Prostate gland (tissue), 2 donors: ENCODE measurements around the gene TRIM24. TPM values are rescaled to one million over a fixed set of nuclear protein-coding genes. Genes with fewer than 3 reads are reported as not detected.

Experiments
- DNase-seq: peaks from one replicate; pipeline ENCODE4 v3.0.0-alpha.2; 2019; ENCODE audit warnings: low spot score
- H3K27ac ChIP-seq, 2 donors: fragments of 200-600 bp; sonication (generic); 2 replicates each; pipeline ENCODE4 v1.5.1; 2017 to 2019
- H3K27me3 ChIP-seq: fragments of 200-600 bp; sonication (generic); replicated peaks from 2 replicates; pipeline ENCODE4 v1.5.1; 2019; ENCODE audit not compliant: insufficient read depth
- H3K36me3 ChIP-seq, 2 donors: fragments of 200-600 bp; sonication (generic); 1 replicate in 1 of 2; 2 replicates in 1 of 2; pipeline versions ENCODE4 v1.5.1 to v1.8.1; 2017 to 2019
- H3K4me1 ChIP-seq: fragments of 200-600 bp; sonication (generic); replicated peaks from 2 replicates; pipeline ENCODE4 v1.5.1; 2019
- H3K4me3 ChIP-seq, 2 donors: fragments of 200-600 bp; sonication (generic); 2 replicates each; pipeline ENCODE4 v1.5.1; 2017 to 2019
- H3K9me3 ChIP-seq: fragments of 200-600 bp; sonication (generic); 2 replicates; pipeline ENCODE4 v1.5.1; 2017
- POLR2A ChIP-seq: fragments of 450-650 bp; IDR thresholded peaks from one replicate; pipeline ENCODE4 v1.6.1; 2016; ENCODE audit warnings: antibody characterized with exemption, mild to moderate bottlenecking
- POLR2AphosphoS5 ChIP-seq: sonication (generic); formaldehyde crosslinking; IDR thresholded peaks from one replicate; pipeline ENCODE4 v1.6.1; 2017; ENCODE audit warnings: antibody characterized with exemption
- WGBS: methylation state at CpG from one replicate; pipeline ENCODE4 v1.1.5; 2018; 5-methylcytosine and 5-hydroxymethylcytosine counted together
- intact Hi-C: fragments of 100-400 bp; cut with DNase I; formaldehyde crosslinking; loops from one replicate; pipeline ENCODE4 v1.14.2; 2022
- total RNA-seq, 2 donors: library from RNA; depleted of rRNA; stranded (reverse); fragments of >200 nt; gene quantifications; one replicate each; pipeline ENCODE4 v1.1.0, GENCODE V29; 2016
- TF ChIP-seq, protein P1 (sequence below), 4 experiments: fragments of 200-600 bp in 2 of 4; fragments of 450-650 bp in 2 of 4; sonication (generic) in 2 of 4; IDR thresholded peaks; 1 replicate in 3 of 4; 2 replicates in 1 of 4; pipeline ENCODE4 v1.5.1; 2016 to 2019; ENCODE audit warnings: antibody characterized with exemption in 4 of 4, mild to moderate bottlenecking in 2 of 4, moderate library complexity in 2 of 4

Gene TRIM24
- total RNA-seq, 2 donors from 2014 or later: 38.9 to 42.6 TPM

DNA sequence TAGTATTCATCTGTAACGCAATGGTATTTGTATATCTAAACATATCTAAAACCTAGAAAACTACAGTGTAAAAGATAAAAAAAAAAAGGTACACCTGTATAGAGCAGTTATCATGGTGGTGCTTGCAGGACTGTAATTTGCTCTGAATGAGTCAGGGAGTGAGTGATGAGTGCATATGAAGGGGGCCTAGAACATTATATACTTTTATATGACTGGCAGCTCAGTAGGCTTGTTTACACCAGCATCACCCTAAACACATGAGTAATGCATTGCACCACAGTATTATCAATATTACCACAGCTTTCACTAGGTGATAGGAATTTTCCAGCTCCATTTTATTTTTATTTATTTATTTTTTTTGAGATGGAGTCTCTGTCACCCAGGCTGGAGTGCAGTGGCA lies 40.8 kb downstream of the TRIM24 start:
- no peaks in the 10 kb centered on the region for H3K27me3 ChIP-seq
- intact Hi-C loops: no loop called here
- no peaks in the 10 kb centered on the region for H3K9me3 ChIP-seq
- no peak for DNase-seq
- H3K36me3 ChIP-seq: no peaks in the 10 kb centered on the region
- H3K4me1 ChIP-seq: no peaks in the 10 kb centered on the region
- TF ChIP-seq POLR2AphosphoS5: no peak
- TF ChIP-seq, protein P1, sequence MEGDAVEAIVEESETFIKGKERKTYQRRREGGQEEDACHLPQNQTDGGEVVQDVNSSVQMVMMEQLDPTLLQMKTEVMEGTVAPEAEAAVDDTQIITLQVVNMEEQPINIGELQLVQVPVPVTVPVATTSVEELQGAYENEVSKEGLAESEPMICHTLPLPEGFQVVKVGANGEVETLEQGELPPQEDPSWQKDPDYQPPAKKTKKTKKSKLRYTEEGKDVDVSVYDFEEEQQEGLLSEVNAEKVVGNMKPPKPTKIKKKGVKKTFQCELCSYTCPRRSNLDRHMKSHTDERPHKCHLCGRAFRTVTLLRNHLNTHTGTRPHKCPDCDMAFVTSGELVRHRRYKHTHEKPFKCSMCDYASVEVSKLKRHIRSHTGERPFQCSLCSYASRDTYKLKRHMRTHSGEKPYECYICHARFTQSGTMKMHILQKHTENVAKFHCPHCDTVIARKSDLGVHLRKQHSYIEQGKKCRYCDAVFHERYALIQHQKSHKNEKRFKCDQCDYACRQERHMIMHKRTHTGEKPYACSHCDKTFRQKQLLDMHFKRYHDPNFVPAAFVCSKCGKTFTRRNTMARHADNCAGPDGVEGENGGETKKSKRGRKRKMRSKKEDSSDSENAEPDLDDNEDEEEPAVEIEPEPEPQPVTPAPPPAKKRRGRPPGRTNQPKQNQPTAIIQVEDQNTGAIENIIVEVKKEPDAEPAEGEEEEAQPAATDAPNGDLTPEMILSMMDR (IDR thresholded peaks at IDR 0.05): no peak
- TF ChIP-seq POLR2A: no peak
- no peak overlapping the region for H3K27ac ChIP-seq
- WGBS: 92% methylated on average over 1 of the region's 1 CpG
- H3K4me3 ChIP-seq: no peak overlapping the region

DNA sequence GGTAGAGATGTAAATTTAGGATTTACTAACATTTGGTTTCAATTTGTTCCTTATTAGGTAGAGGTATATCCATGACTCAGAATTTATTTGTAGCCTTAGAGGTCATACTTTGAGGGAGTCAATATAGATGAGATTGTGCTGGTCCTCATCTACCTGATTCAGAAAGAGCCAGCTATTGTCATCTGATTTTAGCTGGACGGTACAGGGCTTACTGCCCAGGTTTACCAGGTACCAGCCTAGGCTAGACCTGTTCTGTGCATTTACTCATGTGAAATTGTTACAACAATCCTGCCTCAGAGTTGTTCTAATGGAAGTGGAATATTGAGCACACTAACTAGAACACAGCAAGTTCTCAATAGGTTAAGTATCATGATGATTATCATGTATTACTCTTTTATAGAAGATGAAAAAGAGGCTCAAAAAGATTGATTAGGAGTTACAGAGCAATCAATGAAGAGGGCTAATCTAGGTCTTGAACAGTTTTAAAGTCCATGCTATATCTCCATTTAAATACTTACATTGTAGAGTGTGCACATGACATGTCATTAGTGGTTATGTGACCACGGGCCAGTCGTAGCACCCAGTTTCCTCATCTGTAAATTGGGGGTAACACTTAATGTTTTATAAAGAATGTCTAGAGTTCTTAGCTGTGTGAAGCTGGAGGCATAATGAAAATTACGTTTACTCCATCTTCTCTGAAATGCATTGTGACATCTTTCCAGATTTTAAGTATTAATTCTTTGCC lies 42.1 kb downstream of the TRIM24 start:
- intact Hi-C loops: no loop called here
- H3K9me3 ChIP-seq: no peaks in the 10 kb centered on the region
- no peak for TF ChIP-seq POLR2AphosphoS5
- 79% methylated on average over 4 of the region's 4 CpGs for WGBS
- H3K36me3 ChIP-seq: no peaks in the 10 kb centered on the region
- H3K4me1 ChIP-seq: no peaks in the 10 kb centered on the region
- no peaks in the 10 kb centered on the region for H3K27me3 ChIP-seq
- no peak overlapping the region for H3K4me3 ChIP-seq
- H3K27ac ChIP-seq: no peak overlapping the region
- DNase-seq: no peak

DNA sequence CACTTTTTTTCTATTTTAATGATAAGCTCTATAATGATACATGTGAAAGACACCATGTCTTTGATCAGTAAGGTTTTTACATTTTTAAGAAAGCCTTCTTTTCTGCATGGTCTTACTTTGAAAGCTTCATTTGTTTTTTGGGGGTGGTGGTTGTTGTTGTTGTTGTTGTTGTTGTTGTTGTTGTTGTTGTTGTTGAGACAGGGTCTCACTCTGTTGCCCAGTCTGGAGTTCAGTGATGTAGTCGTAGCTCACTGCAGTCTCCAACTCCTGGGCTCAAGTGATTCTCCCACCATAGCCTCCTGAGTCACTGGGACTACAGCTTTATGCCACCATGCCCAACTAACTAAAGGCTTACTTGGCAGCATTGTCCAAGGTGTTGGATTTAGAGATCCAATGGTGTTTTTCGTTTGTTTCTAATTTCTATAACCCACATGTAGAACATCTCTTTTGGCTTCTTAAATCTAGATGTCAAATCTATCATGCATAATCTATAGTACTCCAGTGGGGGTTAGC lies 45.4 kb downstream of the TRIM24 start:
- no peak for DNase-seq
- H3K9me3 ChIP-seq: no peaks in the 10 kb centered on the region
- no peaks in the 10 kb centered on the region for H3K27me3 ChIP-seq
- no peaks in the 10 kb centered on the region for H3K36me3 ChIP-seq
- no peak overlapping the region for H3K27ac ChIP-seq
- TF ChIP-seq, protein P1 (IDR thresholded peaks at IDR 0.05): no peak
- no peak for TF ChIP-seq POLR2AphosphoS5
- no peak for TF ChIP-seq POLR2A
- H3K4me1 ChIP-seq: no peaks in the 10 kb centered on the region
- intact Hi-C loops: no loop called here
- WGBS: 92% methylated on average over 2 of the region's 2 CpGs
- H3K4me3 ChIP-seq: no peak overlapping the region

DNA sequence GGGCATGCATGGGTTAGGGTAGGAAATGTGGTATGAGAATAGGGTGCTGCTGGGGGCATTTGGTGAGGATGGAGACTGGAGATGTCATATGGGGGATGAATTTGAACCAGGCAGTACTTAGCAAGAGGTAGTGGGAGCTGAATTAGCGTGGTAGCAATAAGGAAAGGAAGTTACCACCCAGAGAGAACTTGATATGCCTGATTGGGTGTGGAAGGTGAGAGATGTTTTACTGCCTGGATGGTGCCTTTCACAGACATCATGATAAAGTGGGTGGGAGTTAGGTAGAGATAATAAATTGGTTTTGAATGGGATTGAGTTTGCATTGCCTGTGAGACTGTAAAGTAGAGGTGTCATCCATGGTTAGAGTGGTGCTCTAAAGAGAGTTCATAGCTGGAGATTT lies 46.7 kb downstream of the TRIM24 start:
- WGBS: 59% methylated on average over 1 of the region's 1 CpG
- H3K9me3 ChIP-seq: no peaks in the 10 kb centered on the region
- H3K27me3 ChIP-seq: no peaks in the 10 kb centered on the region
- no peaks in the 10 kb centered on the region for H3K4me1 ChIP-seq
- DNase-seq: no peak
- TF ChIP-seq POLR2AphosphoS5 (no peak), POLR2A (no peak)
- TF ChIP-seq, protein P1 (IDR thresholded peaks at IDR 0.05): no peak
- no peak overlapping the region for H3K27ac ChIP-seq
- H3K4me3 ChIP-seq: no peak overlapping the region
- no peaks in the 10 kb centered on the region for H3K36me3 ChIP-seq
- intact Hi-C loops: no loop called here

DNA sequence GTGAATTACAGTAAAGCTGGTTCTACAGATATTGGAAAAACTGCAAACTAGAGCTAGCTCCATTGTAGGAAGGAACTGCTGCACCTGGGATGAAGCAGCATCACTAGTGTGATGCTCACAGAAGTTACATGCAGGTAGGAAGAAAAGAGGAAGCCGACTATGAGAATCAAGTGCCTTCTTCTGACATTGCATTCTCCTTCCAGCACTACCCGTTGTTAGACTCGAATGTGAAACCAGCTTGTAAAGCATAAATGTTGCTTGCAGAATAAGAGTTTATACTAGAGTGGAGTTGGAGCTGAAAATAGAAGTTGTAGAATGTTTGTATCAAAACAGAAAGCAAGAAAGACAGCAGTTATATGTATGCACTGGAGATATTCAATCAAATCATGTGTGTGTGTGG lies 49.9 kb downstream of the TRIM24 start:
- intact Hi-C loops: no loop called here
- Histone ChIP-seq H3K27me3 (no peaks in the 10 kb centered on the region), H3K36me3 (no peaks in the 10 kb centered on the region), H3K27ac (no peak overlapping the region), H3K9me3 (no peaks in the 10 kb centered on the region), H3K4me1 (no peaks in the 10 kb centered on the region), H3K4me3 (no peak overlapping the region)
- no peak for TF ChIP-seq POLR2A
- WGBS: 82% methylated on average over 3 of the region's 3 CpGs
- no peak for DNase-seq
